NCI-H1092 (cell line): ENCODE results near the gene ANXA2.
"Not testable (repeated sequence)": the region's sequence is repeated elsewhere in the genome, so short reads cannot be mapped to it uniquely, and the experiment has no call there.

Source experiments
- DNase-seq: peaks from one replicate; lab custom pipeline; 2025; lab: John Stamatoyannopoulos, UW

Gene ANXA2

DNA sequence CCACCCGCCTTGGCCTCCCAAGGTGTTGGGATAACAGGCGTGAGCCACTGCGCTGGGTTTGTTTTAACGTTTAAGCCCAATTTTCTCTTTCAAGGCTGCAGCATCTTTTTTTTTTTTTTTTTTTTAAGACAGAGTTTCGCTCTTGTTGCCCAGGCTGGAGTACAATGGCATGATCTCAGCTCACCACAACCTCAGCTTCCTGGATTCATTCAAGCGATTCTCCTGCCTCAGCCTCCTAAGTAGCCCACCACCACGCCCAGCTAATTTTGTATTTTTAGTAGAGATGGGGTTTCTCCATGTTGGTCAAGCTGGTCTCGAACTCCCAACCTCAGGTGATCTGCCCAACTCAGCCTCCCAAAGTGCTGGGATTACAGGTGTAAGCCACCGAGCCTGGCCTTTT lies 12.6 kb upstream of the ANXA2 start:
- DNase-seq = not testable (repeated sequence)

DNA sequence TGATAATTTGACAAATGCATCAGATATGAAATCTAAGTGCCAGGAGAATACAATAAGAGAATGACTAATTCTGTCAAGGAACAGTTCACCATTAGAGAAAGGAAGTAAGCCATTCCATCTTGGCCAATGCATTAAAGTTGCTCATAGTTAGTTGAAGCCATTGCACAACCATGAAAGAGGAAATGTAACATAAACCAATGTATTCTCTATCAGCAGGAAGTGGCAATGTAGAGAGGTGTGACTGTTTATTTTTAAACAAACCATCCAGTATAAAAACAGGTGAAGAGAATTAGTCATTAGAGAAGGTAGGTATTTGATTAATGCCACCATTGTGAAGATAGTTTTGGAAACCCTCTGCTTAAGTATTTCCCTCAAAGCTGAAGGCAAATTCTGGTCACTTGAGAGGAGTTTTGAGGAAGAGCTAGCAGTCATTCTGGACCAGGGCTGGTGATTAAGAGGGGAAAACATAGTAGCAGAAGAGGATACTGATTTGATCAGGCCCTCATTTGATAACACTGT lies 10.7 kb upstream of the ANXA2 start:
- no peak for DNase-seq

DNA sequence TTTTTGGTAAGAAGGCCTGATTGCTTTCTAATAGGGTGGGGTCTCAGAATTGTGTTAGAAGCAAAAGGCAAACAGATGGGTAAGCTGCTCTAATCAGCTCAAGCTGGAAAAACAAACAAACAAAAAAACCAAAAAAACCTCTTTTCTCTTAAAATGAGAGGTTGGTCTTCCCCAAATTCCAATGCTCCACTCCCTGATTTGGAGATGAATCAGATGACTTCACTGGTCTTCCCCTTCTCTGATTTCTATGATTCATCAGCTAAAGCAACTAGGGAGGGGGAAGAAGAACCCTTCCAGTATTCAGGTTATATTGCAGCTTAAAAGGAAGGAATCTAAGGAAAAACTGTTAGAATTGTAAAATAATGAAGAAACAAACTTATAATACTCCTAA lies 9.6 kb upstream of the ANXA2 start:
- no peak for DNase-seq

DNA sequence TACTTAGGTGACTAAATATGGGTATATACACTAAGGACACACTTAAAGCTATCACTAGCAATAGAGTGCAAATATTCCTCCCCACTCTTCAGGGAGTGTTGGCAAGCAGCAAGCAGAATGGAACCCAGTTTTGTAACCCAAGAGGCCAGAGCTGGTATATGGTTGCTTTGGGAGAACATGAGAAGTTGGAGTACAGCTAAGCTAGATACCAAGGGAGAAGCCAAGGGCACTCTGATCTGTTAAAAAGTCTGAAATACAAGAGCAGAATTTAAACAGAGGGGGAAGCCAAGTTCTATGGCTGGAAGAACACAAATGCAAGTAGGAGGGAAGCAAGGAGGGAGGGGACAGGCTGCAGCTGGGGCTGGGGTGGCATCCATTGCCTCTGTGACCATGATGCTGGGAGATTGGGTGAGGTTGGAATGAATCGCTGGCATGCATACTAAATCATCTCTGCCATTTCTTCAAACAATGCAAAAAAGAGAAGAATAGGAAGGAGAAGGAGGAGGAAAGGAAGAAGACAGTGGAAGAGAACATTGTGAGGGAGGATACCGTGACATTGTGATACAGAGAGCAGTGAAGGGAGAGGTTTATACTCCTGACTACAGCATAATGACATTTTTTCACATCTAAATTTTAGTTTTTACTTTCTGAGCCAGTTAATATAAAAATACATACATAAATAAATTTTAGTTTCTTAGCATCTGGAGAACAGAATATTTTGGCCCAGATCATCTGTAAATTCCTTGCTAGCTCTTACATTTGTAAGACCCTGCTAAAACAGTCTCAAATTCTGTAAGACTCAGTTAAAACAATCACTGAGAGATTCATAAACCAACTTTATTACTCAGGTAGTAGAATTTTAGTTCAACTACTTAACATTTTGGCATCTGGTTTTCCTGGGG lies 9.0 kb upstream of the ANXA2 start:
- no peak for DNase-seq

DNA sequence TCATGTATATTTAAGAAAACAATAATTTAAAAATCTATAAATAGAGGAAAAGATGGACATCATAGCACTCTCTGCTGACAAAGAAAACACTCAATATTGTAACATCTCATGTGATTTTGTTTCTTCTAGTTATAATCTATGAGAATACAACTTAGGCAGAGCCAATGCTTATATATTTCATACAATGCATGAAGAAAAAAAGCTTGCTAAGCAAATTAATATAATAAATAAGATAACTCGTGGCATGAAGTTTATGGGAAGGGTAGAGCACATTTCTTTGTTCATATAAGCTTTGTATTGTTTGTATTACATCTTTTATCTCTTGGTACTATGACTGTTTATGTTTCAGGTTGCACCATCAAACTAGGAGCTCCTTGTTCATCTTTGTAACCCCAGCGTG lies 7.6 kb upstream of the ANXA2 start:
- no peak for DNase-seq

DNA sequence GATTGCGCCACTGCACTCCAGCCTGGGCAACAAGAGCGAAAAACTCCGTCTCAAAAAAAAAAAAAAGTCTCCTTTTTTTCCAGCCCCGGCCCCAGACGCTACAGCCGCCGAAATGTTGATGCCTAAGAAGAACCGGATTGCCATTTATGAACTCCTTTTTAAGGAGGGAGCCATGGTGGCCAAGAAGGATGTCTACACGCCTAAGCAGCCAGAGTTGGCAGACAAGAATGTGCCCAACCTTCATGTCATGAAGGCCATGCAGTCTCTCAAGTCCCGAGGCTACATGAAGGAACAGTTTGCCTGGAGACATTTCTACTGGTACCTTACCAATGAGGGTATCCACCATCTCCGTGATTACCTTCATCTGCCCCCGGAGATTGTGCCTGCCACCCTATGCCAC lies 6.6 kb upstream of the ANXA2 start:
- DNase-seq = not testable (repeated sequence)

DNA sequence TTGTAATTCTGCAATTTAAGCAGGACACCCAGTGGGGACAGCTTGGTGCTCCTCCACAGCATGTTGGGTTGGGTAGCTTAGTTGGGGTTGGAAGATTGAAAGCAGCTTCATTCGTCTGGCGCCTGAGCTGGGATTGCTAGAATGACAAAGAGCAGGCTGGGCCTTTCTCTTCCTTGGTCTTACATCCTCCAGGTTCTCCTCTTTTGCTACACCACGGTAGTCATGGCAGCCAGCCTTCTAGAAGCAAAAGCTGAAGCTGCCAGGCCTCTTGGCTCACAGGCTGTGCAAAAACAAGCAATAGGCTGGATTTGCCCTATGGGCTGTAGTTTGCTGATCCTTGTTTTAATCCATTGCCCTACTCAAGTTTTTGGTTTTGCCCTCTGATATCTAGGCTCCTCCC lies 3.2 kb upstream of the ANXA2 start:
- no peak for DNase-seq

DNA sequence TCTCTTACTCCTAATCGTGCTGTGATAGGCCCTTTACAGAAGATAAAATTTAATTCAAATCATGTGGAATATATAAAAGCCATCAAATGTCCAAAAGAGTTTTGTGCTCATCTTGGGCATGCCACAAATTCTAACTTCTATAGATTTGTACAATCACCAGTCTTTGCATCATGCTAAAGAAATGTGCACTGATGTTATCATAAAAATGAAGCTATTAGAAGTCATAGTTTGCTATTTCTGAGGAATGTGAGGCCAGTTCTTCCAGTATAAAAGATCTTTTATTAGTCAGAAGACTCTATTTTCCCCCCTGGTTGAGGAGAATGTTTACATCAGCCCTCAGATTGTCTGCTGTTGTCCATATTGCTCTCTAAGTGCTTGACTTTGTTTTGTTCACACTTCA lies 2.1 kb upstream of the ANXA2 start:
- no peak for DNase-seq

DNA sequence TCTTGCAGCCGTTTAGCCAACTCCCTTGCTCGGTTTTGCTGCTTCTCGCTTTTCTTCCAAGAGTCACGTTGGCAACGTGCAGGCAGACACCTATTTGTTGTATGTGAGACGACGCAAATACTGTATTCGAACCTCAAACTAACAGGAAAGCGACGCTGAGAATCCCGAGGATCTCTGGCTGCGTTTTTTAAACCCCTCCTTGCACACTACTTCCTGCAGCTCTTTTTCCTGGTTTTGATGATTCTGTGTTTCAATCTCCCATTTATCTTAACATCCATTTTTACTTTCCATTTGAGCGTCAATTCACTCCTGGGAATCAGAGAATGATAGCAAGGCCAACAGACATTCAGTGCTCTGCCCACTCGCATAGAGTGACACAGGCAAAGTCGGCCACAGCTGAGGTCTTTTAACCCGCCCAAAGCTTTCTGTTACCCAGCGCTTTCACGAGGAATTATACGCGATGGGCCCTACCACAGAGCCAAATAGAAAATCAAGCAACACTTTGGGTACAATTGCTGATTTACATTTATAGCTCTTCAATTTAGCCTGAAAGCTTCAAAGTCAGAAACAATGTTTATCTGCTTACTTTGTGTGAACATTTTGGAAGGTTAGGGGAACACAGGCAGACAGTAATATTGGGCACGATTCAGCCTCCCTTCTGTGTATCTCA lies 1.6 kb upstream of the ANXA2 start:
- no peak for DNase-seq

DNA sequence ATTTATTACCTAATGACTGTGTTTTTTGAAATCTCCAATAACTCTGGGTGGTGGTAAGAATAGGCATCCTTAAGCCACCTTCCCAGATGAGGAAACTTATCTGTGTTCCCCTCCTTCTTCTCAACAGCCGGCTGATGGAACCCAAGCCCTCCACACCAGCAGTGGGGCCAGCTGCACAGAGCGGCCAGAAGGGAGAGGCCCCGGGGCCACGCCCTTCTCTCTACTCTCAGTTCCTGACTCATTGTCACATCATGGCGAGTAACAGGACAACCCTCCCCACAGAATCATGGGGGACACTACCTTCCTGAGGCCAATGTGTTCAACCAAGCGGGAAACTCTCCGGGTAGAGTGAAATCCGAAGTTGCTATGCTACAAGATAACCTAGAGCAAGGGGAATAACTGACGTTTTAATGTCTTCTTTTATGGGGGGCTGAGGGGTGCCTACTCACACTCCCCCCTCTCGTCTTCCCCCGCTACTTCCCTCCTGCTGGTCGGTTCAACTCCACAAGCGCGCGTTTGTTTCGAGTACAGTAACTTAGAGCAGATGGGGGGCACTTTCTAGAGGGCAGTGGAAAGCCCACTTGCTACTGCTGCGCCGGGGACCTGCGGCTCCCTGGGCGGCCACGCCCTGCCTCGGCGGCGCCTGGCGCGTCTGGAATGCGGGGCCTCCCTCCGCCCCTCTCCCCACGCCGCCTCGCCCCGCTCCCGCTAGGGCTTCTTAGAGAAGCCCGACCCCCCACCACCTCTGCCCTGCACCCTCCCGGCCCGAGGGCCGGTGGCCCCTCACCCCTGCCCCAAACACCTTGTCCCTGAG lies 621 bp downstream of the ANXA2 start:
- DNase-seq = no peak

DNA sequence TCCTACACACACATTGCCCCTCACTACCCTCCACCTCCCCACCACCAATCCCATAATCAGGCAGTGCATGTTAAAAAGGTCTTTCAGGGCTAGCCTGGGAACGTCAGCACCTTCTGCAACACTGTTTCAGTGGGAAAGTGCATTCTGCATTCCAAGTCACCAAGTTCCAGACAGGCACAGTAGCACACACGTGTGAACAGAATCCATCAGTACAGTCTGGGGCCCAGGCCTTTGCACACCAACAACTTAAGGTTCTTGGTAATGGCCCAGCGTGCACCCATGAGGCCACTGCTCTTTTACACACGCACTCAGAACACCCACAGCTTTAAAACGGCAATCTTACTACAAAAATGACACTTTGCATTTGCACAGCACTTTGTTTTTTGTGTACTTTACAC lies 1.2 kb downstream of the ANXA2 start:
- DNase-seq = no peak

DNA sequence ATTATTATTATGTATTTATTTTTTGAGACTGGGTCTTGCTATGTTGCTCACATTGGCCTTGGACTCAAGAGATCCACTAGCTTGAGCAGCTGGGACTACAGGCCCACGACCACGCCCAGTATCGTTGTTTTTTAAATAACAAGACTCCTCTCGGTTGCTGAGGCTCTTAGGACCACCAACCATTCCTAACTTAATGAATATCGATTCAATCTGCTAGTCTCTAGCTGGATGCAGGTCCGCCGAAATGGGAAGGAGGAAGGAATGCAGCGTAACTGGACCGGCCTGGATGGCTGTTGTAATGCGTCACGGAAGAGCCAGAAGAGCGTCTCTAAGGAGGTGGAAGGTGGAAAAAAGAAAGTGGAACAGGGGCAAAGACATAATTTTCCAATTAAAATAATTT lies 1.7 kb downstream of the ANXA2 start:
- DNase-seq = no peak

DNA sequence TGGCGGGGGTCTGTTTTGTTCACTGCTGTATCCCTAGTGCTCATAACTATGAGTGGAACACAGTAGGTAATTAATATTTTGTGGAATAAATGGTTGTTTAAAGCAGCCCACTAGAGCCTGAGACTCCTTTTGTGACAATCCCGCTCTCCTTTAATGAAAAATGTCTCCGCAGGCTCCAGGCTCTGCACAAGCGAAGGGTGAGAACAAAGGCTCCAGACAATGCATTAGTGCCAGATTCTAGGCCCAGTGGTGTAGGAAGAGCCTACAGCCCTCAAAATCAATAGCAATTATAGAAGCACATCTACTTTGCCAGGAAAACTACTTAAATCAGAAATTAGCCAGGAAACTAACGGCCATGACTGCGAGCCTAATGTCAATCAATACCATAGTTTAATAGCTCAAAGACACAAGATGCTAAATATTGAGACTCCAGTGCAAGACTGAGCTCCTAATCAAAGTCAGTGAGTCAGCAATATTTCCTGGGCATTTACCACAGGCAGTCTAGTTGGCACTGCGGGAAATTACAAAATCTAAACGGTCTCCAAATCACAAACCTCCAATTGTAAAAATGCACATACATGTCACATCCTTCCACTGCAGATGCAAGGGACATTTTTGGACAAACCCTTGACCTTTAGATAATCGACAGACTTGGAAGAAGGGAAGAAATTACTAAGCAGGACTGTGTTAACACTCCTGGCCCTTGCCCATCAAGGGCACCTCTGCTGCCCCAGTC lies 2.3 kb downstream of the ANXA2 start:
- peak; percentile 22 for DNase-seq

DNA sequence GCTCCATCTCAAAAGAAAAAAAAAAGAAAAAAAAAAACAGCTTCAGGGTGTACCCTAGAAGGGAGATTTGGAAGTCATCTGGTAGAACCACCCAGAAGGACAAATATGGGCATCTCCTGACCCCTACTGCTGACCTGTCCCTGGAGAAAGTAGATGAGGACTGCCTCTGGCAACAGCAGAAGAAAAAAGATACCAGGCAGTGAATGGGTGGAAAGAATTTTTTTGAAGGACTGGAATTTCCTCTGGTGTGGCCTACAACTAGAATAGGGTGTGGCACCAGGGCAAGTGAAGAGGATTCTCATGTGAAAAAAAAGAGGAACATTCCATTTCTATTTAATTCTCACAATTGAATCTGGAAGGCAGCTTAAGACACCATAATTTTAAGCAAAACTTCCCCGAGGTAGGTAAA lies 3.1 kb downstream of the ANXA2 start:
- DNase-seq = no peak

DNA sequence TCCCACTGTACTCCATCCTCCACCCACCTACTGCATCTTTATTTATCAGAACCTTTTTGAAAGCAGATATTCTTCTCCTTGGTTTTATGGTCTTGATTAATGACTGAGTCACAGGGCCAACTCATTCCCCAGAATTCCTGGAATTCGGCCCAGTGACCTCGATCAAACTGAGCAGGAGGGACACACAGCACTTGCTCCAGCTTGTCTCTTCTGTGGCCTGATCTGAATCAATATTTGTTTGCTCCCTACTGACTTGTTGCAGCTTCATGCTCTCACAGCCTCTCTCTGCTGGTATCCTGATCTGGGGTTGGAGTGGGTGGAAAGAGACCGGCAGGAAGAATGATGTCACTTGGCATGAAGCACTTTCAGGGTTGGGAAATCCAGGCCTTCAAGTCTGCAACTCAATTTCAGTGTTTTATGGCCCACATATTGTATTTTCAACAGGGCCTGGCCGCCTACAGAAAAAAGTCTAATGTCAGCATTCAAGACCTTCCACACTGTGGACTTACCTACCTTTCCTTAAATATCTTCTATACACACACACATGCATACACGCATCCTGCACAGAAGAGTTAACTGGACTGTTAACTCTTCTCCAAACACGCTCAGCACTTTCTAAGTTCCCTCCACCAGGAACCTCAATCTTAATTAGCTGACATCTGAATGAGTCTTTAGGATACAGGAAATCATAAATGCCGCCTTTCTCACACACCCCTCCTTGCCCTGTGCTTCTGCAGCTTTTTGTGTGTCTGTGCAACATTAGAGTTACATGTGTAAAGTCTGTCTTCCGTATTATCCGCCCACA lies 4.6 kb downstream of the ANXA2 start:
- DNase-seq = peak; percentile 25

DNA sequence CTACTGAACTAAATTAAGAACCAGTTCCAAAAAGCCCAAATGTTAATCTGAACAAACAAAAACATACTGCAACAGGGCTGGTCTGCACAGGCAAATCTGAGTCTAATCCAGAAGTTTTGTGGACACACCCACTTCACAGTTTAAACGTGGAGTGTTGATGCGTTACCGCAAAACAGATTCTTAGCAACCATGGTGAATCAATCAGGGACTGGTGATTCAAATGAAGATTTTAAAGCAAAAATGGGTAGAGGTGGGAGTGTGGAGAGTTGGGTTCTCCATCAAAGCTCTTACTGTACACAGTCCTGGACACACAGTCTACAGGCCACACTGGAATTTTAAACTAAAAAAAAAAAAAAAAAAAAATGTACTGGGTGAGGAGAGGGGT lies 5.2 kb downstream of the ANXA2 start:
- DNase-seq = no peak

DNA sequence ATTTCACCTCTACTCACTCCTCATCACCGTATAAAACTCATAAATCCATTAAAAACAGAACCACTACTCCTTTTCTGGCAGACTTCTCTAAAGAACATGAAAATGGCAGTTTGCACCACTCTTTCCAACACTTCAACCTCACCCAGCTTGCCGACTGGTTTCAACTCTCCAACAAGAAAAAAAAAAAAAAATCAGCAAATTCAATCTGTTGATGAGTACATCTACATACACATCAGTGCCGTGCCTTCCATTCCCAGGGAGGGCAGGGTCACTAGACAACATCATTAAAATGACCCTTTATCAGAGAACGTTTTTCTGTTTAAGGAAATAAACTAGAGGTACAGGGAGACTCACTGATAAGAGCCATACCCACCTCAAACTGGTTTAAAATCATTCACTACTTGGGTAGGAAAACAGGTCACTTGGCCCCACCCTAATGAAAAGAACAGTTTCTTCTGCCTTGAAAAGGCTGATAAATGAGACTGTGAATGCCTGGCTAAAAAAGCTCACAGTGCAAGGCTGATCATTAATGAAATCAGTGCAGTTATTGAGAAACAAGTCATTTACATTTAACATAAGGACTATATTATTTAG lies 6.0 kb downstream of the ANXA2 start:
- DNase-seq = no peak

DNA sequence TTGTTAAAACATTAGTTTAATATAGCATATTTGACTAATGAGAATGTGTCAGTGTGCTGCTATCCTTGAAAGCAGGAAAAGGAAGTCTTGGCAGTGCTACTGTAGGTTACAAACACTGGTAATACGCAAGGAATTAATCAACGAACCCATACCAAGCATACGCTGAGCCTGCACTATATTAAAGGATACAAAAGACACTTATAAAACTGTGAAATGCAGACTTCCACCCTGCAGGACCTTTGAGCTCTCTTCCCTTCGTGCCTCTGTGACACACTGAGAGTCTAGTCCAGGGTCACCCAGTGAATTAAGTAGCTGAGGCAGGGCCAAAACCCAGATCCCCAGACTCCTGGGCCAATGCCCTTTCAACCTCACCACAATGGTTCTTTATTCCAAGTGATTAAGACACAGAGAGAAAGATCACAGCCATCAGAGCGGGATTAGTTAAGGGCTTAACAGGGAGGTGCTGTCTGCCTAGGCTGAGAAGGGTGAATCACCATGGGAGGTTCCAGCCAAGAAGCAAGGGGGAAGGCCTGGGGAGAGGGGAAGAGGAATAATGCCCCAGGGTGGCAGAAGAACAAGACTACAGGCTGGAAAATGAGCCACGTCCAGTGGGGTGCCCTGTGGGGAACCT lies 6.8 kb downstream of the ANXA2 start:
- DNase-seq = no peak

DNA sequence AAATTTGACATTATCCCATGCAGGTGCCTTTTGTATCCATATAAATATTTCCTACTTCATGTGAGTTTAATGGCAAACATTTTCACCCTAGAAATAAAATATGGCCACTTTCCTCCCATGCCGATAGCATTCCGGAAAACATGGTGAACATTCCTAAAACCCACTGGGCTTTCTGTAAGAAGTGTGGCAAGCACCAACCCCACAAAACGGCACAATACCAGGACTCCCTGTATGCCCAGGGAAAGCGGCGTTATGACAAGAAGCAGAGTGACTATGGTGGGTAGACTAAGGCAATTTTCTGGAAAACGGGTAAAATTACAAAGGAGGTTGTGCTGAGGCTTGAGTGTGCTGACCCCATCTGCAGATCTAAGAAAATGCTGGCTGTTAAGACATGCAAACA lies 7.6 kb downstream of the ANXA2 start:
- no peak for DNase-seq
